ENCODE results near the gene SERINC4.
"Not testable (repeated sequence)": the region's sequence is repeated elsewhere in the genome, so short reads cannot be mapped to it uniquely, and the experiment has no call there.

GRCh38 chr15:43802676-43803075 is 2.7 kb upstream of the SERINC4 start:
- TF ChIP-seq YY1 (IDR thresholded peaks at IDR 0.05; ENCODE audit: insufficient read depth, insufficient read length); ZNF274 (IDR thresholded peaks at IDR 0.05; ENCODE audit: low read depth, low read length); SUZ12 (IDR thresholded peaks at IDR 0.05; ENCODE audit: extremely low read depth, insufficient read depth, insufficient read length): not testable (repeated sequence)
